ENCODE measurements around the gene OR10T2. TPM values are rescaled to one million over a fixed set of nuclear protein-coding genes. Genes with fewer than 3 reads are reported as not detected.
"Not testable (repeated sequence)": the region's sequence is repeated elsewhere in the genome, so short reads cannot be mapped to it uniquely, and the experiment has no call there.

Gene OR10T2
- total and polyA plus RNA-seq, 5 donors = not detected

- WGBS = 85% methylated on average over 10 of the region's 10 CpGs
Measured at GRCh38 chr1:158355773-158356285, 43.4 kb downstream of the OR10T2 start.

GRCh38 chr1:158354255-158354654 lies 45.0 kb downstream of the OR10T2 start:
- ATAC-seq = no peak
- H3K4me3 ChIP-seq (ENCODE audit: low read length) = no peak overlapping the region
- no peaks in the 10 kb centered on the region for H3K27me3 ChIP-seq (ENCODE audit: control insufficient read depth, insufficient read depth)
- H3K4me1 ChIP-seq (ENCODE audit: control insufficient read depth, insufficient read depth, low read length) = no peaks in the 10 kb centered on the region
- DNase-seq = peak in 1 of 3 donors; percentile 40
- intact Hi-C loops (cut with DNase I) = no loop called here
- WGBS = 71% methylated on average over 2 of the region's 2 CpGs
- no peaks in the 10 kb centered on the region for H3K9me3 ChIP-seq (ENCODE audit: control insufficient read depth, low read length)
- no peak overlapping the region for H3K27ac ChIP-seq (ENCODE audit: low read length)

More at GRCh38 chr1:158355773-158356285, 43.4 kb downstream of the OR10T2 start:
- no peak overlapping the region for H3K4me3 ChIP-seq (ENCODE audit: low read length)
- intact Hi-C loops (cut with DNase I) = no loop called here
- H3K27ac ChIP-seq (ENCODE audit: low read length) = no peak overlapping the region
- no peaks in the 10 kb centered on the region for H3K4me1 ChIP-seq (ENCODE audit: control insufficient read depth, insufficient read depth, low read length)
- H3K27me3 ChIP-seq (ENCODE audit: control insufficient read depth, insufficient read depth) = no peaks in the 10 kb centered on the region
- ATAC-seq (no peak), DNase-seq (no peak)
- no peaks in the 10 kb centered on the region for H3K9me3 ChIP-seq (ENCODE audit: control insufficient read depth, low read length)

- Histone ChIP-seq H3K4me3 (ENCODE audit: low read length) (no peak within 1 kb of the TSS), H3K27me3 (ENCODE audit: control insufficient read depth, insufficient read depth) (no peaks in the 10 kb centered on the region), H3K27ac (ENCODE audit: low read length) (no peak within 1 kb of the TSS), H3K9me3 (ENCODE audit: control insufficient read depth, low read length) (no peaks in the 10 kb centered on the region), H3K4me1 (ENCODE audit: control insufficient read depth, insufficient read depth, low read length) (no peaks in the 10 kb centered on the region)
- DNase-seq (no peak), ATAC-seq (no peak)
- WGBS = 40% methylated on average over 6 of the region's 6 CpGs
- intact Hi-C loops (cut with DNase I) = no loop called here
Measured at GRCh38 chr1:158353303-158354075, 45.8 kb downstream of the OR10T2 start, which contains the start of gene CD1E. TSS of gene CD1E (plus strand) at chr1:158353894. CDS start at chr1:158353989, 95 bp downstream.

- ATAC-seq; intact Hi-C loops (cut with DNase I); H3K4me1 ChIP-seq (ENCODE audit: control insufficient read depth, insufficient read depth, low read length); H3K9me3 ChIP-seq (ENCODE audit: control insufficient read depth, low read length); H3K27me3 ChIP-seq (ENCODE audit: control insufficient read depth, insufficient read depth); H3K27ac ChIP-seq (ENCODE audit: low read length); H3K4me3 ChIP-seq (ENCODE audit: low read length): not testable (repeated sequence)
- WGBS = 95% methylated on average over 24 of the region's 24 CpGs
- peak in 1 of 3 donors; percentile 41 for DNase-seq
Measured at GRCh38 chr1:158348946-158349345, 50.3 kb downstream of the OR10T2 start.

Other genes with a start within 250 kb of the OR10T2 start
- 1 to 10 TPM in 3 of 4 donors, under 1 TPM in 1; 0.64 to 3.4 (median 1.8) TPM for gene CD1D, start 218.6 kb downstream of the OR10T2 start, total RNA-seq
- 1.1 TPM for gene CD1D, start 218.6 kb downstream of the OR10T2 start, polyA plus RNA-seq
- gene CD1A, start 145.0 kb downstream of the OR10T2 start, total RNA-seq = not detected
- gene CD1A, start 145.0 kb downstream of the OR10T2 start, polyA plus RNA-seq = not detected
- gene CD1C, start 109.5 kb downstream of the OR10T2 start, total RNA-seq = under 1 TPM in 2 of 4 donors, not detected in 2; 0.34 to 0.65 TPM
- gene CD1C, start 109.5 kb downstream of the OR10T2 start, polyA plus RNA-seq = not detected
- not detected for gene CD1B, start 67.9 kb downstream of the OR10T2 start, total RNA-seq
- gene CD1B, start 67.9 kb downstream of the OR10T2 start, polyA plus RNA-seq = not detected
- under 1 TPM in 2 of 4 donors, not detected in 2; 0.29 to 0.59 TPM for gene CD1E, start 45.6 kb downstream of the OR10T2 start, total RNA-seq
- gene CD1E, start 45.6 kb downstream of the OR10T2 start, polyA plus RNA-seq = not detected
- gene OR10K2, start 26.8 kb upstream of the OR10T2 start, total RNA-seq = not detected
- gene OR10K2, start 26.8 kb upstream of the OR10T2 start, polyA plus RNA-seq = not detected
- not detected for gene OR10K1, start 62.4 kb upstream of the OR10T2 start, total RNA-seq
- not detected for gene OR10K1, start 62.4 kb upstream of the OR10T2 start, polyA plus RNA-seq
- not detected for gene OR10R2, start 72.8 kb upstream of the OR10T2 start, total RNA-seq
- not detected for gene OR10R2, start 72.8 kb upstream of the OR10T2 start, polyA plus RNA-seq
- not detected for gene OR6Y1, start 154.9 kb upstream of the OR10T2 start, total RNA-seq
- gene OR6Y1, start 154.9 kb upstream of the OR10T2 start, polyA plus RNA-seq = not detected
- gene OR6P1, start 171.1 kb upstream of the OR10T2 start, total RNA-seq = not detected
- not detected for gene OR6P1, start 171.1 kb upstream of the OR10T2 start, polyA plus RNA-seq
- not detected for gene OR10X1, start 180.4 kb upstream of the OR10T2 start, total RNA-seq
- gene OR10X1, start 180.4 kb upstream of the OR10T2 start, polyA plus RNA-seq = not detected
- not detected for gene OR10Z1, start 205.8 kb upstream of the OR10T2 start, total RNA-seq
- not detected for gene OR10Z1, start 205.8 kb upstream of the OR10T2 start, polyA plus RNA-seq

Measured in right cardiac atrium (tissue), 5 donors.